HepG2 (cell line): ENCODE results near the gene GH2. TPM values are rescaled to one million over a fixed set of nuclear protein-coding genes. Genes with fewer than 3 reads are reported as not detected.

Experiments
- GABPA ChIP-seq, 2 experiments: IDR thresholded peaks; 2 replicates each; pipeline ENCODE4 v1.6.1; 2011 to 2016; ENCODE audit warnings: low read depth in 2 of 2, low read length in 1 of 2, missing biosample characterization in 1 of 2, missing genetic modification characterization in 1 of 2
- GATAD1 ChIP-seq: IDR thresholded peaks from 2 replicates; pipeline ENCODE4 v1.6.1; 2016; ENCODE audit warnings: missing genetic modification reagents, missing compliant biosample characterization
- HDAC6 ChIP-seq: fragments of 200-600 bp; sonication (generic); IDR thresholded peaks from 2 replicates; pipeline ENCODE4 v1.7.0; 2017; ENCODE audit warnings: mild to moderate bottlenecking, antibody characterized with exemption, low read length, low read depth
- MBD4 ChIP-seq: IDR thresholded peaks from 2 replicates; pipeline ENCODE4 v1.6.1; 2012; ENCODE audit warnings: low read length, inconsistent platforms, borderline replicate concordance
- MTA3 ChIP-seq: sonication (generic); formaldehyde crosslinking; IDR thresholded peaks from 2 replicates; pipeline ENCODE4 v1.4.0; 2020; ENCODE audit warnings: missing genetic modification reagents
- MYC ChIP-seq: sonication (generic); formaldehyde crosslinking; IDR thresholded peaks from 2 replicates; pipeline ENCODE4 v1.9.0; 2021; ENCODE audit warnings: missing genetic modification reagents, borderline replicate concordance
- NONO ChIP-seq, 2 experiments: fragments of 450-650 bp in 1 of 2; sonication (generic) in 1 of 2; formaldehyde crosslinking in 1 of 2; IDR thresholded peaks in 1 of 2; conservative IDR thresholded peaks in 1 of 2; 2 replicates each; pipeline versions ENCODE4 v1.6.1 to v1.8.0; 2017 to 2022; ENCODE audit warnings: mild to moderate bottlenecking in 1 of 2, missing genetic modification reagents in 1 of 2, moderate library complexity in 1 of 2
- SOX13 ChIP-seq, 3 experiments: fragments of 450-650 bp in 1 of 3; sonication (generic) in 1 of 3; formaldehyde crosslinking in 1 of 3; IDR thresholded peaks in 2 of 3; conservative IDR thresholded peaks in 1 of 3; 2 replicates each; pipeline versions ENCODE4 v1.5.0 to v1.6.1; 2016 to 2020; ENCODE audit warnings: antibody characterized with exemption in 1 of 3, mild to moderate bottlenecking in 1 of 3, missing compliant biosample characterization in 1 of 3, missing genetic modification reagents in 1 of 3, moderate library complexity in 1 of 3
- SSRP1 ChIP-seq: IDR thresholded peaks from 2 replicates; pipeline ENCODE4 v1.6.1; 2016; ENCODE audit warnings: control low read depth
- TBX3 ChIP-seq: fragments of 450-650 bp; IDR thresholded peaks from 2 replicates; pipeline ENCODE4 v1.6.1; 2017; ENCODE audit warnings: antibody characterized with exemption, mild to moderate bottlenecking, inconsistent platforms, borderline replicate concordance
- ZFP37 ChIP-seq: sonication (generic); formaldehyde crosslinking; IDR thresholded peaks from 2 replicates; pipeline ENCODE4 v1.4.0; 2020; ENCODE audit warnings: missing genetic modification reagents, borderline replicate concordance
- ZFP41 ChIP-seq: sonication (generic); formaldehyde crosslinking; IDR thresholded peaks from 2 replicates; pipeline ENCODE4 v1.4.0; 2020; ENCODE audit warnings: mild to moderate bottlenecking, missing genetic modification reagents, borderline replicate concordance
- ZNF326 ChIP-seq: sonication (generic); formaldehyde crosslinking; IDR thresholded peaks from 2 replicates; pipeline ENCODE4 v1.4.0; 2020; ENCODE audit warnings: missing genetic modification reagents, borderline replicate concordance
- ZNF383 ChIP-seq: sonication (generic); formaldehyde crosslinking; IDR thresholded peaks from 2 replicates; pipeline ENCODE4 v1.4.0; 2020; ENCODE audit warnings: missing genetic modification reagents, mild to moderate bottlenecking, borderline replicate concordance
- ZNF83 ChIP-seq: sonication (generic); formaldehyde crosslinking; IDR thresholded peaks from 2 replicates; pipeline ENCODE4 v1.4.0; 2020; ENCODE audit warnings: missing genetic modification reagents, mild to moderate bottlenecking, borderline replicate concordance
- polyA plus RNA-seq, 8 experiments: library from polyadenylated mRNA; depleted of rRNA in 3 of 8; stranded (reverse) in 7 of 8; unstranded in 1 of 8; fragments of >200 nt; fragmentation: Illumina TruSeq in 4 of 8; extraction: Trizol in 4 of 8; gene quantifications; 2 replicates each; pipeline versions ENCODE4 v1.2.1 to v1.2.3, GENCODE V29; 2011 to 2016; ENCODE audit warnings: low read depth in 4 of 8, missing spikeins in 1 of 8, mixed read lengths in 1 of 8; ENCODE audit not compliant: insufficient read depth in 1 of 8
- total RNA-seq, 5 experiments: library from RNA; depleted of rRNA; stranded (reverse); fragments of >200 nt; fragmentation: Illumina TruSeq; extraction: Trizol; gene quantifications; 2 replicates each; pipeline ENCODE4 v1.2.3, GENCODE V29; 2016; ENCODE audit warnings: low read depth in 1 of 5
- TF ChIP-seq, protein P1 (sequence below): sonication (generic); IDR thresholded peaks from 2 replicates; pipeline ENCODE4 v1.6.1; 2016; ENCODE audit warnings: low read depth, borderline replicate concordance

The GH2 gene
- total and polyA plus RNA-seq, 2 of the 13 experiments (the other 11 are each of a cell fraction or from before 2014, with no cell fraction given), result not detected

DNA sequence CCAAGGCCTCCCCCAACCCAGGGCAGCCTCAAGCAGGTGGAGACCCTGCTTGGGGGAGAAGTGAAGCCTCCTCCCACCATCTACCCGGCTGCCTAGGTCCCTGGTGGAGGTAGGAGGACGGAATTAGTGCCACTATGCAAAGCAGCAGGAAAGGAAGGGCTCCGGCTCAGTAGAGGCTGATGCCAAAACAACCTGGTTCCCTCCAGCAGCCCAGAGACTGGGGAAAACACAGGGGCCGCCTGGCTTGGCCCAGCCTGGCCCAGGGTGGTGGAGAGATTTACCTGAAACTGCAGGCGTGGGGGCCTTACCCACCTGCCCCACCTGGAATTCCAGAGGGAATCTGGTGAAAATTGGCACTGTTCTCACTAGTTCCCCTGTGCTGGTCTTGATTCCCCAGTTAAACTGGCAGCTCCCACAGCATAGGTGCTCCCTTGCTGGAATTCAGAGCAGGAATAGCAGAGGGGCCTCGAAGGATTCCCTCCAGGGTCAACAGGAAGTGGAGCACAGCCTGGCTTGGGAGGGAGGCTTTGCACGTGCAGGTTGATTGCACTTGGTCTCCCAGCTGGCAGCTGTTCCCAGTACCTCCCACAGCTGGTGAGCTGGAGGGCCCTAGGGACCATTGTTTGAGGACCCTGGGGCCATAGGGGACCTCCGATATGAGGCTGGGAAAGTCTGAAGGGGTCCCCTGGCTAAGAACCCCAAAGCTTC lies 45.9 kb upstream of the GH2 start (continued):
- TF ChIP-seq ZFP41 (CRISPR knock-in tag) (no peak), GABPA (IDR thresholded peaks at IDR 0.05; ENCODE audit: low read depth, low read length) (0 out of 2 replicates have a peak, but pooled peaks have one; percentile 12), GABPA (CRISPR knock-in tag; IDR thresholded peaks at IDR 0.05; ENCODE audit: low read depth) (peak; percentile 57), ZNF83 (CRISPR knock-in tag) (no peak), GATAD1 (no peak), HDAC6 (no peak), SOX13 (IDR thresholded peaks at IDR 0.05) (no peak), SOX13 (CRISPR knock-in tag; conservative IDR thresholded peaks at IDR 0.05 in 1 of 2, IDR thresholded peaks at IDR 0.05 in 1 of 2) (no peak), MBD4 (no peak), SSRP1 (no peak), MYC (no peak), MTA3 (CRISPR knock-in tag) (no peak), ZFP37 (CRISPR knock-in tag) (no peak), ZNF326 (CRISPR knock-in tag) (no peak), ZNF383 (CRISPR knock-in tag) (no peak), TBX3 (no peak), NONO (IDR thresholded peaks at IDR 0.05) (no peak), NONO (CRISPR knock-in tag; conservative IDR thresholded peaks at IDR 0.05) (no peak)
- TF ChIP-seq, protein P1, sequence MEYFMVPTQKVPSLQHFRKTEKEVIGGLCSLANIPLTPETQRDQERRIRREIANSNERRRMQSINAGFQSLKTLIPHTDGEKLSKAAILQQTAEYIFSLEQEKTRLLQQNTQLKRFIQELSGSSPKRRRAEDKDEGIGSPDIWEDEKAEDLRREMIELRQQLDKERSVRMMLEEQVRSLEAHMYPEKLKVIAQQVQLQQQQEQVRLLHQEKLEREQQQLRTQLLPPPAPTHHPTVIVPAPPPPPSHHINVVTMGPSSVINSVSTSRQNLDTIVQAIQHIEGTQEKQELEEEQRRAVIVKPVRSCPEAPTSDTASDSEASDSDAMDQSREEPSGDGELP, result peak; percentile 30; the same call in 1 of the 2 replicates
